Activated CD8-positive, alpha-beta T cell treated with anti-CD3 and anti-CD28 coated beads for 36 hours (primary cell): ENCODE results near the gene TMEM203. TPM values are rescaled to one million over a fixed set of nuclear protein-coding genes. Genes with fewer than 3 reads are reported as not detected.
"Not testable (repeated sequence)": the region's sequence is repeated elsewhere in the genome, so short reads cannot be mapped to it uniquely, and the experiment has no call there.

Experiments
- ATAC-seq: fragments of 200-7000 bp; cut with Tn5 transposase; one replicate; pipeline ENCODE4 v1.10.0; 2021; ENCODE audit warnings: mild to moderate bottlenecking, moderate library complexity
- CTCF ChIA-PET: fragments of 350-600 bp; sonication (Branson Sonifier 250); formaldehyde crosslinking; loops from one replicate; lab custom pipeline; 2021; ENCODE audit warnings: antibody characterized with exemption; lab: Charles Lee
- POLR2A ChIA-PET: fragments of 350-600 bp; sonication (Branson Sonifier 250); formaldehyde crosslinking; loops from one replicate; lab custom pipeline; 2021; ENCODE audit warnings: antibody characterized with exemption; lab: Charles Lee
- DNase-seq: peaks from one replicate; pipeline ENCODE4 v3.0.0-alpha.2; 2020
- H3K27ac Mint-ChIP-seq: one replicate; pipeline ENCODE4 v1.8.0; 2021; ENCODE audit warnings: mild to moderate bottlenecking, mixed read lengths
- H3K27me3 Mint-ChIP-seq: one replicate; pipeline ENCODE4 v1.8.0; 2021; ENCODE audit warnings: mixed read lengths
- H3K36me3 Mint-ChIP-seq: one replicate; pipeline ENCODE4 v1.8.0; 2021; ENCODE audit warnings: low read depth, mixed read lengths
- H3K4me1 Mint-ChIP-seq: one replicate; pipeline ENCODE4 v1.8.0; 2021; ENCODE audit warnings: low read depth, mixed read lengths
- H3K4me3 Mint-ChIP-seq: one replicate; pipeline ENCODE4 v1.8.0; 2021; ENCODE audit warnings: mild to moderate bottlenecking, moderate library complexity, mixed read lengths
- H3K9me3 Mint-ChIP-seq: one replicate; pipeline ENCODE4 v1.8.0; 2021; ENCODE audit warnings: mixed read lengths
- intact Hi-C: fragments of 100-400 bp; cut with micrococcal nuclease; formaldehyde crosslinking; loops from one replicate; pipeline ENCODE4 v1.10.0; 2022
- total RNA-seq, 2 experiments: library from RNA; stranded (reverse); gene quantifications; one replicate each; pipeline ENCODE4 v1.2.3, GENCODE V29; 2021
- TF ChIP-seq, protein P1 (sequence below): fragments of 200-600 bp; IDR thresholded peaks from one replicate; pipeline ENCODE4 v1.8.0; 2022; ENCODE audit warnings: antibody characterized with exemption, mild to moderate bottlenecking

Gene TMEM203
- total RNA-seq, 2 experiments from 2014 or later: 29.4 to 29.9 TPM

DNA sequence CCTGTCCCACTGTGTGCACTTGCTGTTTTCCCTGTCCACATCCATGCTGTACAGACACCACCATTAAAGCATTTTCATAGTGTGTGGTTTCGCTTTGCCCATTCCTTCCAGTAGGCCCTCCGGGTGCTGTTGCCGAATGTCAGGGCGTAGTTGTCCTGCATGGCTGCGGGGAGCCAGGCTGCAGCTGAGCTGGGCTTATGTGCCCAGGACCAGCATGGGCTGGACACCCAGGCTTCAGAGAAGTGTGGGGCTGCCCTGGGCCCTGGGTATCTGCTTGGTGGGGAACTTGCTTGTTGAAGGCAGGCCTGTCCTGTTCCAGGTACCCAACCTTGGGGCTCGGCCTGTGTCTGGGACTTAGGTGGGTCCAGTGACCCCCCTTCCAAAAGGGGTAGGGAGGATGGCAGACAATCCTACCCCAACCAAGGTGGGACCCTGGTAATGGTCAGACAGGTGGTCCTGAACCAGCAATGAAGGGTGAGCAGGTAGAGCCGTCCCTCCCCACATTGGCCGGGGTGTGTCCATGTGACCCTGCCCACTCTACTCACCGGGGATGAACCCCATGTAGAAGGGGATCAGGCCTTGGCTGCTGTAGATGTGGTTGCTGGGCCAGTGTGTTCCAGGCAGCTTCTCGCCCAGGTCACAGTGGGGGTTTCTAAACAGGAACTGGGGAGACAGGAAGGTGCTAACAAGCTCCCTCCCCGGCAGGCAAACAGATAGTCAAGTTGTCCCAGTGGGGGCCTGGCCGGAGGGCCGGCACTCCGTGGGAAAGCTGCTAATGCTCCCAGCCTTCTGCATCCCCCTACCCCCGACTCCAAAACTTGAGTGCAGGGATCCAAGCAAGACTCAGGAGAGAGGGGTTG is 38.4 kb upstream of the TMEM203 start:
- Mint-ChIP-seq H3K27ac (no peak overlapping the region), H3K4me1 (peaks cover 25% of the 10 kb centered on the region), H3K9me3 (no peaks in the 10 kb centered on the region), H3K27me3 (no peaks in the 10 kb centered on the region), H3K4me3 (peak overlapping the region; percentile 27), H3K36me3 (peaks cover 27% of the 10 kb centered on the region)
- TF ChIP-seq, protein P1, sequence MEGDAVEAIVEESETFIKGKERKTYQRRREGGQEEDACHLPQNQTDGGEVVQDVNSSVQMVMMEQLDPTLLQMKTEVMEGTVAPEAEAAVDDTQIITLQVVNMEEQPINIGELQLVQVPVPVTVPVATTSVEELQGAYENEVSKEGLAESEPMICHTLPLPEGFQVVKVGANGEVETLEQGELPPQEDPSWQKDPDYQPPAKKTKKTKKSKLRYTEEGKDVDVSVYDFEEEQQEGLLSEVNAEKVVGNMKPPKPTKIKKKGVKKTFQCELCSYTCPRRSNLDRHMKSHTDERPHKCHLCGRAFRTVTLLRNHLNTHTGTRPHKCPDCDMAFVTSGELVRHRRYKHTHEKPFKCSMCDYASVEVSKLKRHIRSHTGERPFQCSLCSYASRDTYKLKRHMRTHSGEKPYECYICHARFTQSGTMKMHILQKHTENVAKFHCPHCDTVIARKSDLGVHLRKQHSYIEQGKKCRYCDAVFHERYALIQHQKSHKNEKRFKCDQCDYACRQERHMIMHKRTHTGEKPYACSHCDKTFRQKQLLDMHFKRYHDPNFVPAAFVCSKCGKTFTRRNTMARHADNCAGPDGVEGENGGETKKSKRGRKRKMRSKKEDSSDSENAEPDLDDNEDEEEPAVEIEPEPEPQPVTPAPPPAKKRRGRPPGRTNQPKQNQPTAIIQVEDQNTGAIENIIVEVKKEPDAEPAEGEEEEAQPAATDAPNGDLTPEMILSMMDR: no peak
- ChIA-PET POLR2A (interaction anchor here (1.2 to 7.6 kb wide), 2 partner anchors 10 to 114 kb away, joined by 3 to 113 read pairs; partner anchors contain the start of genes NELFB and STPG3), CTCF (interaction anchor here (1.7 kb wide), 1 partner anchor 7 kb away, joined by 6 read pairs; no protein-coding TSS in a partner anchor)
- intact Hi-C loops: no loop called here
- no peak for DNase-seq
- no peak for ATAC-seq

DNA sequence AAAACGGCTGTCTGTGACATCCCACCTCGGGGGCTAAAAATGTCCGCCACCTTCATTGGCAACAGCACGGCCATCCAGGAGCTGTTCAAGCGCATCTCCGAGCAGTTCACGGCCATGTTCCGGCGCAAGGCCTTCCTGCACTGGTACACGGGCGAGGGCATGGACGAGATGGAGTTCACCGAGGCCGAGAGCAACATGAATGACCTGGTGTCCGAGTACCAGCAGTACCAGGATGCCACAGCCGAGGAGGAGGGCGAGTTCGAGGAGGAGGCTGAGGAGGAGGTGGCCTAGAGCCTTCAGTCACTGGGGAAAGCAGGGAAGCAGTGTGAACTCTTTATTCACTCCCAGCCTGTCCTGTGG is 37.8 kb upstream of the TMEM203 start:
- DNase-seq, H3K27ac Mint-ChIP-seq, CTCF ChIA-PET, intact Hi-C loops, ATAC-seq, H3K27me3 Mint-ChIP-seq, H3K9me3 Mint-ChIP-seq: not testable (repeated sequence)
- Mint-ChIP-seq H3K4me1 (peaks cover 27% of the 10 kb centered on the region), H3K4me3 (peak overlapping the region; percentile 27), H3K36me3 (peaks cover 27% of the 10 kb centered on the region)
- POLR2A ChIA-PET: interaction anchor here (1.2 to 7.6 kb wide), 3 partner anchors 11 to 34 kb away, joined by 3 to 113 read pairs (median 7); partner anchors contain the start of genes NELFB, STPG3 and TOR4A

DNA sequence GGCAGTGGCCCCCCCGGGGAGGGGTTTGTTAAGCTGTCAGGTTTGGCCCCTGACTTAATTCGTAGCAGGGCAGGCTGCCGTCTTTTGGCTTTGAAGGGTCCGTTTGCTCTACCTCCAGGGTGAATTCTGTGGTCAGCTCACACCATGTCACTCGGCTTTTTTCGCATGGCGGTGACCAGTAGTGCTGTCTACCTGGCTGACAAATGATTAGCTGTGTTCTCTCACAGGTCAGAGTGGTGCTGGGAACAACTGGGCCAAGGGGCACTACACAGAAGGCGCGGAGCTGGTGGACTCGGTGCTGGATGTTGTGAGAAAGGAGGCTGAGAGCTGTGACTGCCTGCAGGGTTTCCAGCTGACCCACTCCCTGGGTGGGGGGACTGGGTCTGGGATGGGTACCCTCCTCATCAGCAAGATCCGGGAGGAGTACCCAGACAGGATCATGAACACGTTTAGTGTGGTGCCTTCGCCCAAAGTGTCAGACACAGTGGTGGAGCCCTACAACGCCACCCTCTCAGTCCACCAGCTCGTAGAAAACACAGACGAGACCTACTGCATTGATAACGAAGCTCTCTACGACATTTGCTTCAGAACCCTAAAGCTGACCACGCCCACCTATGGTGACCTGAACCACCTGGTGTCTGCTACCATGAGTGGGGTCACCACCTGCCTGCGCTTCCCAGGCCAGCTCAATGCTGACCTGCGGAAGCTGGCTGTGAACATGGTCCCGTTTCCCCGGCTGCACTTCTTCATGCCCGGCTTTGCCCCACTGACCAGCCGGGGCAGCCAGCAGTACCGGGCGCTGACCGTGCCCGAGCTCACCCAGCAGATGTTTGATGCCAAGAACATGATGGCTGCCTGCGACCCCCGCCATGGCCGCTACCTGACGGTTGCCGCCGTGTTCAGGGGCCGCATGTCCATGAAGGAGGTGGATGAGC is 37.1 kb upstream of the TMEM203 start:
- POLR2A ChIA-PET: interaction anchor here (0.5 to 7.6 kb wide), 12 partner anchors 12 to 385 kb away, joined by 3 to 113 read pairs (median 3); partner anchors contain the start of genes CYSRT1, NDOR1, NELFB and RNF208
- ATAC-seq (no peak), DNase-seq (no peak)

DNA sequence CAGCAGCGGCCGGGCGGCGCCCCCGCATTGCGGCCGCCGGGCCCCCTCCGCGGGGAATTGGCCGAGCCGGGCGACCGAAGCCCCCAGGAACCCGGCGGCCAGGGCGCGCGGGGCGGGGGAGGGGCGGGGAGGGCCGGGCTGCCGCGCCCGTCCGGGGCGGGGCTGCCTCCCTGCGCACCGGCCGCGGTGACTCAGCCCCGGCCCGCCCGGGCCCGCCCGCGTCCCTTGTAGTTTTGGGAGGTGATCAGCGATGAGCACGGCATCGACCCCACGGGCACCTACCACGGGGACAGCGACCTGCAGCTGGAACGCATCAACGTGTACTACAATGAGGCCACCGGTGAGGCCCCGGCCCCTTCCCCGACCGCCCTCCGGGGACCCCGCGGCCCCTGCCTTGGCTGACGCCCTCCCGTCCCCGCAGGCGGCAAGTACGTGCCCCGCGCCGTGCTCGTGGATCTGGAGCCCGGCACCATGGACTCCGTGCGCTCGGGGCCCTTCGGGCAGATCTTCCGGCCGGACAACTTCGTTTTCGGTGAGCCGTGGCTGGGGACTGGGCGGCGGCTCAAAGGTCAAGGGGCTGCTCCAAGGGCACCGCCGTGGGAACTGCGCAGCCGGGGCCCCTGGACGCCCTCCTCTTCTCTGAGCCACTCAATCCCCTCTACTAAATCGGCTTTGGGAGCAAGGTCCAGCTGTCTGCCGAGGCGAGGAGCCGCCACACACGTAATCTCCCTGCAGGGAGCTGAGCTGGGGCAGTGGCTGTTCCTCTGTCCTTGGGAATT is 36.2 kb upstream of the TMEM203 start:
- Mint-ChIP-seq H3K4me3 (peak overlapping the region; percentile 88), H3K27ac (no peak overlapping the region), H3K9me3 (no peaks in the 10 kb centered on the region), H3K36me3 (peaks cover 27% of the 10 kb centered on the region), H3K27me3 (no peaks in the 10 kb centered on the region), H3K4me1 (peaks cover 34% of the 10 kb centered on the region)
- TF ChIP-seq, protein P1: no peak
- intact Hi-C loops: no loop called here
- ATAC-seq (peak; percentile 15), DNase-seq (peak; percentile 74)
- ChIA-PET POLR2A (interaction anchor here (0.8 to 7.6 kb wide), 15 partner anchors 8 to 222 kb away, joined by 3 to 113 read pairs (median 4); partner anchors contain the start of genes CYSRT1, NDOR1, NELFB and RNF208), CTCF (interaction anchor here (1.2 to 3.1 kb wide), 6 partner anchors 13 to 172 kb away, joined by 3 to 11 read pairs (median 6); partner anchors contain the start of genes NELFB, RNF224, SAPCD2 and SSNA1)

More for the DNA sequence above, 37.1 kb upstream of the TMEM203 start:
- peaks cover 28% of the 10 kb centered on the region for H3K4me1 Mint-ChIP-seq
- H3K27ac Mint-ChIP-seq: peak overlapping the region; percentile 66
- peak overlapping the region; percentile 80 for H3K4me3 Mint-ChIP-seq
- intact Hi-C loops: no loop called here
- no peaks in the 10 kb centered on the region for H3K27me3 Mint-ChIP-seq
- H3K9me3 Mint-ChIP-seq: no peaks in the 10 kb centered on the region
- CTCF ChIA-PET: interaction anchor here (3.1 kb wide), 1 partner anchor 12 kb away, joined by 11 read pairs; the partner anchor contains the start of gene NELFB
- TF ChIP-seq, protein P1: no peak
- H3K36me3 Mint-ChIP-seq: peaks cover 27% of the 10 kb centered on the region
